NCI-H69 (cell line): ENCODE measurements around the gene COMMD3.
A peak's percentile ranks its signal among the peaks of the same experiment; 100 is the strongest.
"Not testable (repeated sequence)": the region's sequence is repeated elsewhere in the genome, so short reads cannot be mapped to it uniquely, and the experiment has no call there.

ENCODE experiments used
- DNase-seq: peaks from one replicate; lab custom pipeline; 2025; lab: John Stamatoyannopoulos, UW

The COMMD3 gene

DNA sequence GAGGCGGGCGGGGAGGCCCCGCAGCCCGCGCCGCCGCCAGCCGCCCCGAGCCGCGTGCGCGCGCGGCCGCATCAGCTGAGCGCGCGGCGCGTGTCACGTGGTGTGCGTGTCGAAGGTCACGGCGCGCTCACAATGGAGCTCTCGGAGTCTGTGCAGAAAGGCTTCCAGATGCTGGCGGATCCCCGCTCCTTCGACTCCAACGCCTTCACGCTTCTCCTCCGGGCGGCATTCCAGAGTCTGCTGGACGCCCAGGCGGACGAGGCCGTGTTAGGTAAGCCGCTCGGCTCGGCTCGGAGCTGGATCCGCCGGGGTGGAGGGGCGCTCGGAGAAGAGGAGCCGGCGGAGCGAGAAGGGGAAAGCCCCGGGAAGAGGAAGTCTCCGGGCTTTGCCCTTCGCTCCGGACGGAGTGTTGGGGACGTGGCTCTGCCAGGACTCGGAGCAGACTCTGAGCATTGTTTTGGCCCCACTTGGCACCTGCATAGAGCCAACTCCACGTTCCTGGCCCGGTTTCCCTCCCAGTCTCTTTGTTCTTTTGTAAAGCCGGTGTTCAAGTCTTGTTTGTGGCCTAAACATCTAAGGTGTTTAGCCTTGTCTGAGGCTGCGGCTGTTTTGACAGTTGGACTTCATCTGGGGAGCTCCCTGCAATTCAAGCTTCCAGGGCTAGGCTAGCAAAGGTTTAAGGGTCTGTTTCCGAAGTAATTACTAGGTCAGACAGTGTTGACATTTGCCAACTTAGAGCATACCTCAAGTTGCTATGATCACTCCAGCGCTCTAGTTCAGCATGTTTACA, at the start of gene COMMD3:
Gene COMMD3, plus strand, starts transcription at position 103 of the 790 bp plus-strand sequence. Its CDS starts 30 bp downstream, at position 133.
- DNase-seq = peak; percentile 90

DNA sequence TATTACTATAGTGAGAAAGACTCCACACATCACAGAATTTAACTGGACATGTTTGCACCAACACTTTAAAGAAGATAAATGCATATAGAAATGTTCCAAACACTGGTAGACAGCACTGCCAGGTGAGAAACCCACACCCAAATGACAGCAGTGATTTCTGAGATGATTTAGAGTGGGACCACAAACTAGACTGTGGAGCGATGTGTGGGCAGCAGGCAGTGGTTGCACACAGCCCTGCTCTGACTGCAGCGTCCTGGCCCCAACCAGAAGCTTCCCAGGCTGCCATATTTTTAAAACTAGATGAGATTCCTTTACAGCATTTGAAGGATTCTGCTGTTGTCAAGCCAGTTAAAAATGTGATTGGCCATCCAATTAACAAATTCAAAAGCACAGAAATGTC, 47.7 kb upstream of the COMMD3 start:
- no peak for DNase-seq

DNA sequence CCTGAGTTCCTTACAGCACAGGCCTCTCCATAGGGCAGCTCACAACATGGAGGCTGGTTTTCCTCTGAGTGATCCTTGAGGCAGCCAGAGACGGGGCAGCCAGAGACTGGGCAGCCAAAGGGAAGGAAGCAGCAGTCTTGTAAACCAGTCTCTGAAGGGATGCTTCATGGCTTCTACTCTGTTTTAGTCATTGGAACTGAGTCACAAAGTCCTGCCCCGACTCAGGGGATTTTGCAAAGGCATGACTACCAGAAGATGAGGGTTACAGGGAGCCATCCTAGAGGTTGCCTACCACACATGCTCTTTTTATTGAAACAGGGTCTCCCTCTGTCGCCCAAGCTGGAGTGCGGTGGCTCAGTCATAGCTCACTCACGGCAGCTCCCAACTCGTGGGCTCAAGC, 44.4 kb upstream of the COMMD3 start:
- no peak for DNase-seq

DNA sequence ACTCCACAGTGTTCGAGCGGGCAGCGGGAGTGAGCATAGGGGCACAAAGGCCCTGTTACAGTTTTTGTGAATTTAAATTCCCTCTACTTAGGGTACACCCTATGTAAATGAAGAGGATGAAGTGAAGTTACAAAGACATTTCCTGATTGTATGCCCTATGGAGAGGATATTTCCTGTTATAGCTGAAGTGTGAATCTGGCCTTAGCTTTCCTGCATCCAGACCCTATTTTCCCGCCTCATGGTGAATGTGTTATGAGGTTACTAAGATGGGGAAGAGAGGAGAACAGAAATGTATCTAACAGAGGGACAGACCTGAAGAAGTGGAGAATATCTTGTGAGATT, 37.8 kb upstream of the COMMD3 start:
- DNase-seq = peak; percentile 26

DNA sequence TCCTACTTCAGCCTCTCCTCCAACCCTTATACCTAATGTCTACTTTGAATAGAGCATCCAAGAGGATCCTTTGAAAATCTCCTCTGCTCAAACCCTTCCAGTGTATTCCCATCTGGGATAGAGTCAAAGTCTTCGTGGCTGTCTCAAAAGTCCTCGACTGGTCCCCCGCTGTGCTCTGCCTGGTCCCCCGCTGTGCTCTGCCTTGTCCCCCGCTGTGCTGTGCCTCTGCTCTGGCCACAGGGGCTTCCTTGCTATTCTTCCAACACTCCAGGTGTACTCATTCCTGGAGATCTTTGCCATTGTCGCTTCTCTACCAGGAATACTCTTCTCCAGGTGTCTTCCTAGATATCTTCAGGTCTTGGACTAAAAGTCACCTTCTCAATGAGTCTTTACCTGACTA, 36.1 kb upstream of the COMMD3 start:
- DNase-seq = no peak

- DNase-seq = no peak
Observed at GRCh38 chr10:22285130-22285529, 31.1 kb upstream of the COMMD3 start.

- DNase-seq = no peak
Observed at GRCh38 chr10:22293747-22294404, 22.3 kb upstream of the COMMD3 start.

DNA sequence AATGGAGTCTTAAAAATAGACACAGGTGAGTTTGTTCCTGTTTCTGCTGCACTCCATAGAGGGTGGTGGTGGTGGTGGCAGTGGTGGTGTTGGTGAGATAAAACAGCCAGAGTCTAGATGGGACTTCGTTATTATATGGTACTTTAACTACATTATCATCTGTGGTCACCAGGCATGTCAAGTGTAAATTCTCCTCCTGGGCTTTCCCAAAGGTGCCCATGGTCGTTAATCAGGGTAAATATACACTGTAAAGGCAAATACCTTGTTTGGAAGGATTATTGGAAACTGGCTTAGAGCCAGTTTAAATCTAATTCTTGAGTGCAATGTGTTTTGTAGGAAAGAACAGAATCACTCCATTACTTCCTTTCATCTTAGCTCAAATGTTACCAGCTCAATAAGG, 21.5 kb upstream of the COMMD3 start:
- peak; percentile 44 for DNase-seq

DNA sequence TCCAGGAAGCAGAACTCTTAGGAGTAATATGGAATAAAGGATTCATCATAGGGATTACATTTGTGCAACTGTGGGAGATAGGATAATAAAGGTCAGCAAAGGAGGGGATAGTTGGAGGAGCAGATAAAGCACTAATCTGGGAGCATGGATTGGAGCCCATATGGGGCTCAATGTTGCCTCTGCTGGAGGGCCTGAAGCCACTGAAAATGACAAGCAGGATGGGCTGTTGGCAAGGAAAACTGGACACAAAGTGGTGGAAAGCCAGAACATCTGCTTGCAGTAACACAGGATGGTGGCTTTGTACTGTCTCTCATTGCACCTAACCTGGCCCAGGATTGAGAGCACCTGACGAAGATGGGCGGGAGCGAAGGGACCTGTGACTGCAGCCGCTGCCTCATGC, 15.0 kb upstream of the COMMD3 start:
- no peak for DNase-seq

DNA sequence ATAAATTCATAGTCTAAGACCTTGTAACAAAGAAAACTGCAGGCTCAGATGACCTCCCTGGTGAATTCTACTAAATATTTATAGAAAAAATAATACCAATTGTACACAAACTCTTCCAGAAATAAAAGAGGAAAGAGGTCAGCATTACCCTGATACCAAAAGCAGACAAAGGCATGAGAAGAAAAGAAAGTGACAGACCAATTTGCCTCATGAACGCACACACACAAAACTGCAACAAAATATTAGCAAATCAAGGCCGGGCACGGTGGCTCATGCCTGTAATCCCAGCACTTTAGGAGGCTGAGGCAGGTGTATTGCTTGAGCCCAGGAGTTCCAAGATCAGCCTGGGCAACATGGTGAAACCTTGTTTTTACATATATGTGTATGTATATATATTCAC, 12.7 kb upstream of the COMMD3 start:
- DNase-seq = no peak

DNA sequence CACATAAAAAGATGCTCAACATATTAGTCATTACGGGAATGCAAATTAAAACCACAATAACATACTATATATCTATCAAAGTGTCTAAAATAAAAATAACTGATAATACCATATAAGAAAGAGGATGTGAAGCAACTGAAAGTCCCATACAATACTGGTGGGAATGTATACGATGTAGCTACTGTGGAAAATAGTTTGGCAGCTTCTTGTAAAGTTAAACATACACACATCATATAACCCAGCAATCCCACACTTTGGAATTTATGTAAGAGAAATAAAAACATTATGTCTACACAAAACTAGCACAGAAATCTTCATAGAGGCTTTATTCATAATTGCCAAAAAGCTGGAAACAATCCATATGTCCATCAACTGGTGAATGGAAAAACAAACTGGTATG, 10.5 kb upstream of the COMMD3 start:
- no peak for DNase-seq

GRCh38 chr10:22308390-22308789, 7.8 kb upstream of the COMMD3 start:
- DNase-seq = peak; percentile 10

GRCh38 chr10:22309180-22310000, 6.8 kb upstream of the COMMD3 start:
- no peak for DNase-seq

DNA sequence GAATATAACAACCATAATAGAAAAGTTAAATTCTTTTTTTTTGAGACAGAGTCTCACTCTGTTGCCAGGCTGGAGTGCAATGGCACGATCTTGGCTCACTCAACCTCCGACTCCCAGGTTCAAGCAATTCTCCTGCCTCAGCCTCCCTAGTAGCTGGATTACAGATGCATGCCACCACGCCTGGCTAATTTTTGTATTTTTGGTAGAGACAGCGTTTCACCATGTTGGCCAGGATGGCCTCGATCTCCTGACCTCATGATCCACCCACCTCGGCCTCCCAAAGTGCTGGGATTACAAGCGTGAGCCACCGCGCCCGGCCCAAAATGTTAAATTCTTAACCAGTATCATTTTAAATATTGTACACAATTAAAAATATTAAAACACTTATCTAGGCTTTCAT, 6.2 kb upstream of the COMMD3 start:
- DNase-seq = not testable (repeated sequence)

GRCh38 chr10:22310928-22311327, 5.3 kb upstream of the COMMD3 start:
- DNase-seq = no peak

DNA sequence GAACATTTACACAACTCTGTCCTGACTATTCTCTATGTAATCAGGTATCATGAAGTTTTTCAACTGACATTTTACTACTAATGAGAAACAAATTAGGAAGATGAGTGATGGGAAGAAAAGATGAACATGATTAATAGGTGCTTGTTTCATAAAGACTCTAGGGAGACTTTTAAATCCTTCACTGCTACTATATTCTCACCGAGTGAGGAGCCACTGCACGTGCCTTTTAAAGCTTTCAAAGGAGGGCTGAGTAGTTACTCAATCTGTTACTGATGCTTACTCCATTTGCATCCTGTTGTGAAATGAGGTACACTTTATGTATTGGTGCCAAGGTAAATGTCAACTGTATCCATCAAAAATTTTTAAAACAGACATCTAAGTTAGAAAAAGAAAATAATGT, 1.3 kb upstream of the COMMD3 start:
- no peak for DNase-seq

GRCh38 chr10:22315455-22316285, 518 bp upstream of the COMMD3 start:
- peak; percentile 39 for DNase-seq

DNA sequence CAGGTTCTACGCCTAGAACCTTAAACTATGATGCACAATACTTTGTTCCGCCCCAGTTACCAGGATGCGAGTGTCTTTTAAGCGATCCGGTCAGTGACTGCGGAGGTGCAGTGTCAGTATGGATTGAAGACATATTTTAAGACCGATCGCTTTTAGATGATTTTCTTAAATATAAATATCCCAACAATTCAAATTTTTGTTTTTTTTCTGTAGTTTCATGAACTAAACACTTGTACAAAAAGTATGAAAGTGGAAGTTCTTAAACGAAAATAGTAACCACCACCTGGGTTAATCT, 835 bp downstream of the COMMD3 start:
- DNase-seq = peak; percentile 62

- DNase-seq = no peak
Observed at GRCh38 chr10:22317771-22318565, 1.8 kb downstream of the COMMD3 start.

- DNase-seq = no peak
Observed at GRCh38 chr10:22318772-22319171, 2.6 kb downstream of the COMMD3 start.

DNA sequence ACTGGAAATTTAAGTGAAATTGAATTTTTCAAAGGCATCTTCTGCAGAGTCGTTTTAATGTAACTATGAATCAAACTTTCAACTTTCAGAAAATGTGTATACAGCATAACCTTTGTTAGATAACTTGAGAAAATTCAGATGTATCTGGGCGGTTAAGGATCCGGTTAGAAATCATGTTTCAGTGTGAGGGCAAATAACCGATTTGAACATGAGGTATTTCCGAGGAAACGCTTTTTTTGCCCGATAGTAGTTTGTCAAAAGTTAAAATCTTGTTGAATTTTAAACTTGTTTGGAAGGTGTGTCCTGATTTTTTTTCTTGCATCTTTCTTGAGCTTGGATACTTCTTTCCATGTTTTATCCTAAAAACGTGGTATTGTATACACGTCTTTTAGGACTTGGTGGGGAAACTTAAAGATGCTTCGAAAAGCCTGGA, 3.4 kb downstream of the COMMD3 start:
- DNase-seq = no peak
